ENCODE results near the gene CENPP.

CENPP gene

GRCh38 chr9:92483627-92484545 is 158.1 kb downstream of the CENPP start:
- DNase-seq = no peak

GRCh38 chr9:92484563-92484962 is 158.8 kb downstream of the CENPP start:
- no peak for DNase-seq

GRCh38 chr9:92486371-92486770 is 160.6 kb downstream of the CENPP start:
- no peak for DNase-seq

- DNase-seq = no peak
These were observed 163.2 kb downstream of the CENPP start for GRCh38 chr9:92488681-92489550.

- no peak for DNase-seq
These were observed 167.1 kb downstream of the CENPP start for GRCh38 chr9:92492781-92493401.

- no peak for DNase-seq
These were observed 168.1 kb downstream of the CENPP start for GRCh38 chr9:92493749-92494387.

GRCh38 chr9:92494856-92495255 is 169.1 kb downstream of the CENPP start:
- DNase-seq = no peak

GRCh38 chr9:92496396-92497176 is 170.8 kb downstream of the CENPP start:
- no peak for DNase-seq

GRCh38 chr9:92499701-92500100 is 173.9 kb downstream of the CENPP start:
- DNase-seq = no peak

GRCh38 chr9:92500725-92501124 is 175.0 kb downstream of the CENPP start:
- no peak for DNase-seq

GRCh38 chr9:92501671-92502393 is 176.1 kb downstream of the CENPP start:
- DNase-seq = peak in 1 of 2 experiments; percentile 10

GRCh38 chr9:92503156-92503555 is 177.4 kb downstream of the CENPP start:
- DNase-seq = no peak

GRCh38 chr9:92504881-92505280 is 179.1 kb downstream of the CENPP start:
- DNase-seq = no peak

- no peak for DNase-seq
These were observed 180.6 kb downstream of the CENPP start for GRCh38 chr9:92506184-92506857.

- no peak for DNase-seq
These were observed 181.3 kb downstream of the CENPP start for GRCh38 chr9:92507005-92507404.

GRCh38 chr9:92507496-92507895 is 181.7 kb downstream of the CENPP start:
- DNase-seq = no peak

GRCh38 chr9:92508018-92508820 is 182.5 kb downstream of the CENPP start:
- DNase-seq = no peak

- no peak for DNase-seq
These were observed 183.3 kb downstream of the CENPP start for GRCh38 chr9:92509050-92509449.

- DNase-seq = no peak
These were observed 185.0 kb downstream of the CENPP start for GRCh38 chr9:92510747-92511146.

GRCh38 chr9:92512622-92513021 is 186.9 kb downstream of the CENPP start:
- no peak for DNase-seq
